ENCODE measurements around the gene SLC25A21. TPM values are rescaled to one million over a fixed set of nuclear protein-coding genes. Genes with fewer than 3 reads are reported as not detected.
"Not testable (repeated sequence)": the region's sequence is repeated elsewhere in the genome, so short reads cannot be mapped to it uniquely, and the experiment has no call there.

Gene SLC25A21
- total RNA-seq, 2 experiments from 2014 or later: not detected

DNA sequence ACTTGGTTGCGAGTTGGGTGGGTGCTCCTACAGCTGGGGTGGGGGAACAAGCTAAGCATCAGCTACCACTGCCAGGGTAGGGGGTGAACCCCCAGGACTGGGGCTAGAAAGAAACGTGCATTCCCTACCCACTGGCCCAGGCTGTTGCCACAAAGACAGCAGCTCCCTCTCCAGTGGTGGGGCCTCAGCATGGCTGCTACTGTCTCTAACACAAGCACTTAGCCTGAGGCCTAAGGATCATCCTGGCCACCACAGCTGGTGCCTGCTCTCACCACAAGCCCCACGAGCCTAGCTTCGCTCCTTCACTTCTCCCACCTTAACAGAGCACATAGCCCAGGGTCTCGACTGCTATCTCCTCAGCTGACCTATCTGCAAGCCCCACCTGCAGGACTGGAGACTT is 18.9 kb downstream of the SLC25A21 start:
- H3K9me3 Mint-ChIP-seq: peaks cover 11% of the 10 kb centered on the region
- no peaks in the 10 kb centered on the region for H3K36me3 Mint-ChIP-seq (ENCODE audit: low read depth)
- TF ChIP-seq, protein P1, sequence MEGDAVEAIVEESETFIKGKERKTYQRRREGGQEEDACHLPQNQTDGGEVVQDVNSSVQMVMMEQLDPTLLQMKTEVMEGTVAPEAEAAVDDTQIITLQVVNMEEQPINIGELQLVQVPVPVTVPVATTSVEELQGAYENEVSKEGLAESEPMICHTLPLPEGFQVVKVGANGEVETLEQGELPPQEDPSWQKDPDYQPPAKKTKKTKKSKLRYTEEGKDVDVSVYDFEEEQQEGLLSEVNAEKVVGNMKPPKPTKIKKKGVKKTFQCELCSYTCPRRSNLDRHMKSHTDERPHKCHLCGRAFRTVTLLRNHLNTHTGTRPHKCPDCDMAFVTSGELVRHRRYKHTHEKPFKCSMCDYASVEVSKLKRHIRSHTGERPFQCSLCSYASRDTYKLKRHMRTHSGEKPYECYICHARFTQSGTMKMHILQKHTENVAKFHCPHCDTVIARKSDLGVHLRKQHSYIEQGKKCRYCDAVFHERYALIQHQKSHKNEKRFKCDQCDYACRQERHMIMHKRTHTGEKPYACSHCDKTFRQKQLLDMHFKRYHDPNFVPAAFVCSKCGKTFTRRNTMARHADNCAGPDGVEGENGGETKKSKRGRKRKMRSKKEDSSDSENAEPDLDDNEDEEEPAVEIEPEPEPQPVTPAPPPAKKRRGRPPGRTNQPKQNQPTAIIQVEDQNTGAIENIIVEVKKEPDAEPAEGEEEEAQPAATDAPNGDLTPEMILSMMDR (IDR thresholded peaks at IDR 0.05): no peak
- no peaks in the 10 kb centered on the region for H3K4me1 Mint-ChIP-seq (ENCODE audit: low read depth)
- ChIA-PET POLR2A (no interaction called here), CTCF (no interaction called here)
- no peak overlapping the region for H3K4me3 Mint-ChIP-seq
- intact Hi-C loops (cut with micrococcal nuclease): no loop called here
- DNase-seq (no peak), ATAC-seq (no peak)
- H3K27ac Mint-ChIP-seq: no peak overlapping the region
- H3K27me3 Mint-ChIP-seq: no peaks in the 10 kb centered on the region

DNA sequence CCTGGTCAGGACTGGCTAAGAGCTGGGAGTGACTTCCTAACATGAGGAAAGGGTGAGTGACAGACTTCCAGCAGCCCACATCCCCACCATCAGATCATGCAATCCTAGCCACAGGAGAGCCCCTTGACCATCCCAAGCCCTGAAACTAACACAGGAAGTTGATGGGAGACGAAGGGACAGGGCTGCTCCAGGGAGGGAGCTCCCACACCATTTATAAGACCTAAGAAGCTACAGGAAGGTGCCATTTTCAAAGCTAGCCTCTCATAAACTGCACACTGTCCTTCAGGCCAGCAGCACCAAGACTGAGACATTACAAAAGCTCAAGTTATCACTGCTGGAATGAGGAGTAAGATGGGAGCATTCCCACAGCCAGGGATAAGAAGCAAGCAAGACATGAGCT is 19.4 kb downstream of the SLC25A21 start:
- TF ChIP-seq, protein P1 (IDR thresholded peaks at IDR 0.05): no peak
- ChIA-PET CTCF (no interaction called here), POLR2A (no interaction called here)
- peaks cover 11% of the 10 kb centered on the region for H3K9me3 Mint-ChIP-seq
- ATAC-seq: no peak
- no peaks in the 10 kb centered on the region for H3K27me3 Mint-ChIP-seq
- H3K36me3 Mint-ChIP-seq (ENCODE audit: low read depth): no peaks in the 10 kb centered on the region
- H3K4me3 Mint-ChIP-seq: no peak overlapping the region
- H3K4me1 Mint-ChIP-seq (ENCODE audit: low read depth): no peaks in the 10 kb centered on the region
- H3K27ac Mint-ChIP-seq: no peak overlapping the region
- intact Hi-C loops (cut with micrococcal nuclease): no loop called here
- DNase-seq: no peak

DNA sequence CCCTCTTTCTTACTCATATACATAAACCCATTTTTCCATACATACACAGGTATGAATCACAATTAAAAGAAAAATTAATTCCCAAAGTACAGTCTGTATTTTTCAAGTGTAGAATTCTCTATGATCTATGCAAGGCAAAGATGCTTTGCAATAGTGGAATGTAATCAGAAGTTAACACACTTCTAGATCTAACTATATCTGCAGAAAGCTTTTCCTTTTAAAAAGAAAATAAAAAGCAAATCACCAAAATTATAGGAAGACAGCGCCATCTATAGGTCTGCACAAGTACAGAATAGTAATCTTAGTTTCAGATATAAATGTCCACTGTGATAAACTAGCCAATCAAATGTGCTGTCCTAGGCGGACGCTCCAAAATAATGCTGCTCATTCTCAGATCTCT is 22.0 kb downstream of the SLC25A21 start:
- H3K9me3 Mint-ChIP-seq: peaks cover 8% of the 10 kb centered on the region
- ATAC-seq: no peak
- POLR2A ChIA-PET: no interaction called here

DNA sequence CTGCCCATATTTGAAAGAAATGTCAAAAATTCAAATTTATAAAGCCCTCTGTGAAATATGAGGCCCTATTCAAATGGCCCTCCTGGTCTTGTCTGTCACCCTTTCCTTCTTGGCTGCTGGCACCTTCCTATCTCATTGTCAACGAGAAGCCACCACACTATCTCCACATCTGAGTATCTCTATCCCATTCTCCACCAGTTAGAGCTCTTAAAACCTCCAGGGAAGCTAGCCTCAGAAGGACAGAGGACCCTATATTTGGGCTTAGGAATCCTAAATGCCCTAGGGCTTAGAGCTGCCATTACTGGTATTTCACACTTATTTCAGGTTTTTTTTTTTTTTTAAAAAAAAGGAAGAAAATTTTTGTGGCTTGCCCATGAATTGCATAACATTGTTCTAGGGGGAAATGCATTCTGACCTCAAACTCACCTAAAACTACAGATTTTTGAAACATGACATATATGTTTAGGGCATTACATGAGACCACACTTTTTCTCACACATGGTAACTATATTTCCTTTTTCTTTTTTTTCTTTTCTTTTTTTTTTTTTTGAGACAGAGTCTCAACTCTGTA is 25.0 kb downstream of the SLC25A21 start:
- no peak for ATAC-seq
- Mint-ChIP-seq H3K4me1 (ENCODE audit: low read depth) (no peaks in the 10 kb centered on the region), H3K27me3 (no peaks in the 10 kb centered on the region), H3K36me3 (ENCODE audit: low read depth) (no peaks in the 10 kb centered on the region), H3K4me3 (no peak overlapping the region), H3K9me3 (no peaks in the 10 kb centered on the region), H3K27ac (no peak overlapping the region)
- ChIA-PET POLR2A (no interaction called here), CTCF (no interaction called here)
- intact Hi-C loops (cut with micrococcal nuclease): no loop called here
- TF ChIP-seq, protein P1 (IDR thresholded peaks at IDR 0.05): no peak
- no peak for DNase-seq

More for the DNA sequence above, 22.0 kb downstream of the SLC25A21 start:
- no peaks in the 10 kb centered on the region for H3K4me1 Mint-ChIP-seq (ENCODE audit: low read depth)
- intact Hi-C loops (cut with micrococcal nuclease): no loop called here
- no peak overlapping the region for H3K4me3 Mint-ChIP-seq
- H3K27me3 Mint-ChIP-seq: no peaks in the 10 kb centered on the region
- H3K36me3 Mint-ChIP-seq (ENCODE audit: low read depth): no peaks in the 10 kb centered on the region
- no peak for DNase-seq
- TF ChIP-seq, protein P1 (IDR thresholded peaks at IDR 0.05): peak; percentile 62
- CTCF ChIA-PET: interaction anchor here (0.7 to 2.3 kb wide), 12 partner anchors 10 to 597 kb away, joined by 3 to 18 read pairs (median 4); no protein-coding TSS in a partner anchor
- no peak overlapping the region for H3K27ac Mint-ChIP-seq

DNA sequence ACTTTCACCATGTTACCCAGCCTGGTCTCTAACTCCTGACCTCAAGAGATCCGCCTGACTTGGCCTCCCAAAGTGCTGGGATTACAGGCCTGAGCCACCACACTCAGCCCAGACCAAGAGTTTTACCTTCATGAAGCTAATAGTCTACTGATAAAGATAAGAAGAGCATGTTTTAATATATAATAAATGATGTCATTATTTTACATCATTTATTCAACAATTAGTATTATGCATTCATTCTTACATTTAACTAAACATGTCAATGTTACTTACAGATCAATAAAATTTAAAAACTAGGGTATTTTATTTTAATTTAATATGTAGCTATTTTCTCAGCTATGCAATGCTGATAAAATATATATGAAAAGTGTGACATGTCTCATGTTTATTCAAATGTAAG is 26.0 kb downstream of the SLC25A21 start:
- DNase-seq; H3K4me1 Mint-ChIP-seq (ENCODE audit: low read depth); intact Hi-C loops (cut with micrococcal nuclease); ATAC-seq; POLR2A ChIA-PET; H3K36me3 Mint-ChIP-seq (ENCODE audit: low read depth); H3K9me3 Mint-ChIP-seq; H3K27ac Mint-ChIP-seq; H3K27me3 Mint-ChIP-seq; H3K4me3 Mint-ChIP-seq: not testable (repeated sequence)
- CTCF ChIA-PET: interaction anchor here (1.3 kb wide), 1 partner anchor 29 kb away, joined by 3 read pairs; no protein-coding TSS in a partner anchor

Measured in activated CD8-positive, alpha-beta T cell treated with anti-CD3 and anti-CD28 coated beads for 36 hours (primary cell).